ENCODE measurements around the gene CADM4. TPM values are rescaled to one million over a fixed set of nuclear protein-coding genes. Genes with fewer than 3 reads are reported as not detected.

The CADM4 gene
- total RNA-seq, 1 donor from 2014 or later = 7.1 TPM

DNA sequence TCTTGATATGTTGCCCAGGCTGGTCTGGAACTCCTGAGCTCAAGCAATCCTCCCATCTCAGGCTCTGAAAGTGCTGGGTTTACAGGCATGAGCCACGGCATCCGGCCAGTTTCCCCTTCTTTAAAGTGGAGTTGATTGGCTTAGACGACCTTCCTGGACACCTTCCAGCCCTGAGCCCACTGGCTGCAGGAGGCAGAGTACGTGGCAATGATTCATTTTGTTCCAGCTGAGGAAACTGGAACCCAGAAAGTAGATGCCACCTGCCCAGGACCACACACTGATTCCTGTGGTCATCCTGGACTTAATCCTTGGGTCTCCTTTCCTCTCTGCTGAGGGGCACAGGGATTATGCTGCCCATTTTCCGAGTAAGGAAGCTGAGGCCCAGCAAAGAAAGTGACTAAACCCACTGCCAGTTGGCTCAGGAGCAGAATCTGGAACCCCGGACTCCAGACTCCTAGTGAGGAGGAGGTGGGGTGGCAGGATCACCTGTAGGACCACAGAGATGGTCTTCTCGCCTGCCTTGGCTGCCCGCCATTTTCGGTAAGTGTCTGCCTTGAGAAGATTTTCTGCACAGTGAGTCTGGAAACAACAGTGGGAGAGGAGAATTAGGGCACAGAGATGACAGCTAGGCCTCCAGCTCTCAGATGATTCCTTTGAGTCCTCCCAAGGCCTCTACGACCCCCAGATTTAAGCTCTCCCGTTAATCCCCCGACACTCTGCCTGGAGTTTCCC lies 65.1 kb downstream of the CADM4 start:
- TF ChIP-seq, protein P1, sequence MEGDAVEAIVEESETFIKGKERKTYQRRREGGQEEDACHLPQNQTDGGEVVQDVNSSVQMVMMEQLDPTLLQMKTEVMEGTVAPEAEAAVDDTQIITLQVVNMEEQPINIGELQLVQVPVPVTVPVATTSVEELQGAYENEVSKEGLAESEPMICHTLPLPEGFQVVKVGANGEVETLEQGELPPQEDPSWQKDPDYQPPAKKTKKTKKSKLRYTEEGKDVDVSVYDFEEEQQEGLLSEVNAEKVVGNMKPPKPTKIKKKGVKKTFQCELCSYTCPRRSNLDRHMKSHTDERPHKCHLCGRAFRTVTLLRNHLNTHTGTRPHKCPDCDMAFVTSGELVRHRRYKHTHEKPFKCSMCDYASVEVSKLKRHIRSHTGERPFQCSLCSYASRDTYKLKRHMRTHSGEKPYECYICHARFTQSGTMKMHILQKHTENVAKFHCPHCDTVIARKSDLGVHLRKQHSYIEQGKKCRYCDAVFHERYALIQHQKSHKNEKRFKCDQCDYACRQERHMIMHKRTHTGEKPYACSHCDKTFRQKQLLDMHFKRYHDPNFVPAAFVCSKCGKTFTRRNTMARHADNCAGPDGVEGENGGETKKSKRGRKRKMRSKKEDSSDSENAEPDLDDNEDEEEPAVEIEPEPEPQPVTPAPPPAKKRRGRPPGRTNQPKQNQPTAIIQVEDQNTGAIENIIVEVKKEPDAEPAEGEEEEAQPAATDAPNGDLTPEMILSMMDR (IDR thresholded peaks at IDR 0.05) = no peak
- Mint-ChIP-seq H3K9me3 (ENCODE audit: low read depth) (no peaks in the 10 kb centered on the region), H3K36me3 (ENCODE audit: low read depth) (no peaks in the 10 kb centered on the region), H3K4me1 (ENCODE audit: low read depth) (peaks cover 12% of the 10 kb centered on the region), H3K27ac (ENCODE audit: unreplicated experiment) (peak overlapping the region; percentile 92), H3K4me3 (ENCODE audit: unreplicated experiment) (peak overlapping the region; percentile 95), H3K27me3 (ENCODE audit: low read depth) (peaks cover 2% of the 10 kb centered on the region)
- DNase-seq (ENCODE audit: low spot score) = no peak

Other genes with a start within 250 kb of the CADM4 start
- not detected in 3 replicates for gene TEX101, start 225.0 kb downstream of the CADM4 start, total RNA-seq
- 0.39 to 1.0 TPM (median 0.59 TPM) in 3 replicates for gene LYPD3, start 174.2 kb downstream of the CADM4 start, total RNA-seq
- gene PHLDB3, start 135.1 kb downstream of the CADM4 start, total RNA-seq = 4.5 to 8.1 TPM (median 7.0 TPM) in 3 replicates
- gene ETHE1, start 112.6 kb downstream of the CADM4 start, total RNA-seq = 31.5 to 38.9 TPM (median 33.0 TPM) in 3 replicates
- gene ZNF575, start 106.7 kb downstream of the CADM4 start, total RNA-seq = 4.1 to 6.0 TPM (median 5.1 TPM) in 3 replicates
- gene XRCC1, start 64.3 kb downstream of the CADM4 start, total RNA-seq = 22.8 to 30.5 TPM (median 30.4 TPM) in 3 replicates
- 0.51 to 2.3 TPM (median 1.6 TPM) in 3 replicates for gene PINLYP, start 64.0 kb downstream of the CADM4 start, total RNA-seq
- 40.0 to 43.1 TPM (median 41.7 TPM) in 3 replicates for gene IRGQ, start 43.7 kb downstream of the CADM4 start, total RNA-seq
- gene ZNF576, start 43.3 kb downstream of the CADM4 start, total RNA-seq = 11.9 to 17.6 TPM (median 12.1 TPM) in 3 replicates
- 0.12 to 0.27 TPM in 2 of 3 replicates, not detected in the other for gene SRRM5, start 27.8 kb downstream of the CADM4 start, total RNA-seq
- 50.7 to 53.9 TPM (median 52.5 TPM) in 3 replicates for gene ZNF428, start 20.2 kb downstream of the CADM4 start, total RNA-seq
- 16.3 to 23.6 TPM (median 19.9 TPM) in 3 replicates for gene PLAUR, start 30.3 kb upstream of the CADM4 start, total RNA-seq
- not detected in 3 replicates for gene IRGC, start 76.2 kb upstream of the CADM4 start, total RNA-seq
- 46.9 to 55.4 TPM (median 47.2 TPM) in 3 replicates for gene SMG9, start 115.1 kb upstream of the CADM4 start, total RNA-seq
- 2.3 to 3.3 TPM (median 2.9 TPM) in 3 replicates for gene KCNN4, start 141.1 kb upstream of the CADM4 start, total RNA-seq
- gene LYPD5, start 162.6 kb upstream of the CADM4 start, total RNA-seq = not detected in 3 replicates
- 7.6 to 12.8 TPM (median 8.4 TPM) in 3 replicates for gene ZNF283, start 187.5 kb upstream of the CADM4 start, total RNA-seq
- 5.1 to 9.4 TPM (median 6.1 TPM) in 3 replicates for gene ZNF404, start 244.1 kb upstream of the CADM4 start, total RNA-seq

Measured in chondrocyte (in vitro differentiated cells).